Measurements from ENCODE around the gene FLYWCH2. TPM values are rescaled to one million over a fixed set of nuclear protein-coding genes. Genes with fewer than 3 reads are reported as not detected.
A peak's percentile ranks its signal among the peaks of the same experiment; 100 is the strongest.

The FLYWCH2 gene
- total RNA-seq, 1 donor, result 47.1 TPM

- peak; percentile 93 for DNase-seq (ENCODE audit: low read depth)
- no peak for TF ChIP-seq CTCF (IDR thresholded peaks at IDR 0.05; ENCODE audit: insufficient read depth, low read depth, low read length)
- H3K4me3 ChIP-seq (ENCODE audit: low read depth, low read length), result no peak overlapping the region
These were observed 36.3 kb upstream of the FLYWCH2 start for GRCh38 chr16:2846511-2847310.

GRCh38 chr16:2848933-2849725, 33.9 kb upstream of the FLYWCH2 start:
- H3K4me3 ChIP-seq (ENCODE audit: low read depth, low read length), result no peak overlapping the region
- no peak for DNase-seq (ENCODE audit: low read depth)
- no peak for TF ChIP-seq CTCF (IDR thresholded peaks at IDR 0.05; ENCODE audit: insufficient read depth, low read depth, low read length)

- no peak for DNase-seq (ENCODE audit: low read depth)
- no peak overlapping the region for H3K4me3 ChIP-seq (ENCODE audit: low read depth, low read length)
- TF ChIP-seq CTCF (IDR thresholded peaks at IDR 0.05; ENCODE audit: insufficient read depth, low read depth, low read length), result no peak
These were observed 30.8 kb upstream of the FLYWCH2 start for GRCh38 chr16:2852003-2852730.

GRCh38 chr16:2852731-2853507, 30.1 kb upstream of the FLYWCH2 start:
- peak overlapping the region; percentile 5 for H3K4me3 ChIP-seq (ENCODE audit: low read depth, low read length)
- no peak for TF ChIP-seq CTCF (IDR thresholded peaks at IDR 0.05; ENCODE audit: insufficient read depth, low read depth, low read length)
- no peak for DNase-seq (ENCODE audit: low read depth)

GRCh38 chr16:2853531-2854073, 29.4 kb upstream of the FLYWCH2 start:
- no peak for TF ChIP-seq CTCF (IDR thresholded peaks at IDR 0.05; ENCODE audit: insufficient read depth, low read depth, low read length)
- DNase-seq (ENCODE audit: low read depth), result no peak
- H3K4me3 ChIP-seq (ENCODE audit: low read depth, low read length), result no peak overlapping the region
